CD14-positive monocyte (primary cell): Measurements from ENCODE around the gene CFD. TPM values are rescaled to one million over a fixed set of nuclear protein-coding genes. Genes with fewer than 3 reads are reported as not detected.

Experiments used
- DNase-seq, 3 donors: peaks; one replicate each; pipeline ENCODE4 v3.0.0-alpha.2; 2011 to 2022
- H2AFZ ChIP-seq: 2 replicates; pipeline ENCODE4 v1.6.0; 2012; ENCODE audit warnings: mild to moderate bottlenecking, low read depth, low read length, inconsistent platforms; ENCODE audit not compliant: insufficient read depth, poor library complexity, severe bottlenecking
- H3K27ac ChIP-seq, 2 donors: 1 replicate in 1 of 2; 2 replicates in 1 of 2; pipeline ENCODE4 v1.5.1; 2012 to 2013; ENCODE audit warnings: low read length in 2 of 2, control low read depth in 1 of 2, inconsistent platforms in 1 of 2, low read depth in 1 of 2, mild to moderate bottlenecking in 1 of 2
- H3K27me3 ChIP-seq, 2 donors: one replicate each; pipeline versions ENCODE4 v1.6.0 to v1.6.1; 2011 to 2013; ENCODE audit warnings: low read length in 2 of 2; ENCODE audit not compliant: control insufficient read depth in 2 of 2, insufficient read depth in 2 of 2
- H3K36me3 ChIP-seq, 2 donors: replicated peaks in 1 of 2; 1 replicate in 1 of 2; 2 replicates in 1 of 2; pipeline versions ENCODE4 v1.5.1 to v1.6.1; 2012 to 2013; ENCODE audit warnings: low read length in 2 of 2, control low read depth in 1 of 2, inconsistent platforms in 1 of 2, mild to moderate bottlenecking in 1 of 2; ENCODE audit not compliant: insufficient read depth in 2 of 2, control insufficient read depth in 1 of 2
- H3K4me1 ChIP-seq, 2 donors: 1 replicate in 1 of 2; 2 replicates in 1 of 2; pipeline versions ENCODE4 v1.5.1 to v1.6.1; 2012 to 2013; ENCODE audit warnings: low read length in 2 of 2, control low read depth in 1 of 2, inconsistent platforms in 1 of 2, mild to moderate bottlenecking in 1 of 2, moderate library complexity in 1 of 2; ENCODE audit not compliant: insufficient read depth in 2 of 2, control insufficient read depth in 1 of 2
- H3K4me2 ChIP-seq: replicated peaks from 2 replicates; pipeline ENCODE3; 2012; ENCODE audit warnings: low read length, moderate library complexity, mild to moderate bottlenecking; ENCODE audit not compliant: poor library complexity, severe bottlenecking; ENCODE audit errors: extremely low read depth
- H3K4me3 ChIP-seq, 3 experiments: fragments of 200-600 bp in 1 of 3; sonication (generic) in 1 of 3; replicated peaks in 1 of 3; 1 replicate in 2 of 3; 2 replicates in 1 of 3; pipeline ENCODE4 v1.5.1; 2011 to 2013; ENCODE audit warnings: low read length in 3 of 3, mild to moderate bottlenecking in 3 of 3, control low read depth in 2 of 3, low read depth in 2 of 3, inconsistent platforms in 1 of 3, moderate library complexity in 1 of 3
- H3K79me2 ChIP-seq: 2 replicates; pipeline ENCODE4 v1.6.0; 2012; ENCODE audit warnings: mild to moderate bottlenecking, control low read depth, inconsistent platforms, low read length, moderate library complexity; ENCODE audit not compliant: insufficient read depth
- H3K9ac ChIP-seq: 2 replicates; pipeline ENCODE4 v1.6.0; 2017; ENCODE audit warnings: low read length, mild to moderate bottlenecking; ENCODE audit not compliant: insufficient read depth, poor library complexity, severe bottlenecking
- H3K9me3 ChIP-seq, 2 donors: replicated peaks in 1 of 2; 1 replicate in 1 of 2; 2 replicates in 1 of 2; pipeline versions ENCODE4 v1.5.1 to v1.6.1; 2012 to 2013; ENCODE audit warnings: low read length in 2 of 2, control low read depth in 1 of 2; ENCODE audit not compliant: control insufficient read depth in 1 of 2, insufficient read depth in 1 of 2
- H4K20me1 ChIP-seq: 2 replicates; pipeline ENCODE4 v1.6.0; 2012; ENCODE audit warnings: mild to moderate bottlenecking, low read length, control low read depth, moderate library complexity; ENCODE audit not compliant: insufficient read depth
- H3K27ac Mint-ChIP-seq, 7 donors: one replicate each; pipeline ENCODE4 v1.8.0; 2020; ENCODE audit warnings: mild to moderate bottlenecking in 7 of 7, mixed read lengths in 7 of 7, moderate library complexity in 6 of 7, inconsistent platforms in 2 of 7
- H3K27me3 Mint-ChIP-seq, 3 donors: one replicate each; pipeline ENCODE4 v1.8.0; 2021 to 2022; ENCODE audit warnings: low read depth in 3 of 3, mild to moderate bottlenecking in 3 of 3, mixed read lengths in 3 of 3, moderate library complexity in 3 of 3, inconsistent platforms in 1 of 3
- H3K36me3 Mint-ChIP-seq, 2 donors: one replicate each; pipeline ENCODE4 v1.8.0; 2020; ENCODE audit warnings: mixed read lengths in 2 of 2, inconsistent platforms in 1 of 2, mild to moderate bottlenecking in 1 of 2
- H3K4me1 Mint-ChIP-seq: one replicate; pipeline ENCODE4 v1.8.0; 2020; ENCODE audit warnings: mild to moderate bottlenecking, mixed read lengths
- H3K4me3 Mint-ChIP-seq, 2 donors: one replicate each; pipeline ENCODE4 v1.8.0; 2020; ENCODE audit warnings: mild to moderate bottlenecking in 2 of 2, mixed read lengths in 2 of 2, moderate library complexity in 1 of 2
- H3K9me3 Mint-ChIP-seq, 7 donors: one replicate each; pipeline ENCODE4 v1.8.0; 2020 to 2022; ENCODE audit warnings: mixed read lengths in 7 of 7, mild to moderate bottlenecking in 6 of 7, moderate library complexity in 6 of 7, inconsistent platforms in 2 of 7
- CTCF ChIP-seq: fragments of 200-600 bp; IDR thresholded peaks from one replicate; pipeline ENCODE4 v1.8.0; 2022; ENCODE audit warnings: antibody characterized with exemption, mild to moderate bottlenecking
- WGBS: methylation state at CpG from one replicate; pipeline ENCODE4 v1.1.5; 2013; ENCODE audit warnings: missing lambda C conversion rate; ENCODE audit not compliant: insufficient coverage; 5-methylcytosine and 5-hydroxymethylcytosine counted together
- intact Hi-C, 2 donors: fragments of 100-400 bp; cut with micrococcal nuclease; formaldehyde crosslinking; loops; one replicate each; pipeline versions ENCODE4 v1.15.0 to v1.15.1; 2023
- polyA plus RNA-seq, 3 donors: library from polyadenylated mRNA; depleted of rRNA in 1 of 3; unstranded in 2 of 3; stranded (reverse) in 1 of 3; fragments of 300-500 nt in 2 of 3; fragments of >200 nt in 1 of 3; fragmentation: Illumina TruSeq in 2 of 3; gene quantifications; 1 replicate in 2 of 3; 2 replicates in 1 of 3; pipeline ENCODE4 v1.2.3, GENCODE V29; 2012 to 2021

Gene CFD
- polyA plus RNA-seq, 3 donors: 272 to 862 (median 654) TPM

GRCh38 chr19:866769-867300 is 7.4 kb downstream of the CFD start:
- H3K27me3 ChIP-seq: peaks cover 0 to 11% of the 10 kb centered on the region in 2 donors
- H3K9me3 ChIP-seq: no peaks in the 10 kb centered on the region
- Mint-ChIP-seq H3K4me1 (peaks cover 18% of the 10 kb centered on the region), H3K36me3 (peaks cover 29 to 44% of the 10 kb centered on the region in 2 donors), H3K4me3 (no peak overlapping the region), H3K27me3 (peaks cover 0 to 5% (median 2%) of the 10 kb centered on the region in 3 donors), H3K27ac (no peak overlapping the region), H3K9me3 (peaks cover 0 to 2% (median 0%) of the 10 kb centered on the region in 7 donors)
- no peak overlapping the region for H2AFZ ChIP-seq
- H3K27ac ChIP-seq: no peak overlapping the region
- peaks cover 10 to 18% of the 10 kb centered on the region in 2 donors for H3K36me3 ChIP-seq
- peaks cover 77% of the 10 kb centered on the region for H4K20me1 ChIP-seq
- H3K4me2 ChIP-seq: no peak overlapping the region
- no peak overlapping the region for H3K9ac ChIP-seq
- DNase-seq: no peak
- H3K4me3 ChIP-seq: no peak overlapping the region
- H3K79me2 ChIP-seq: no peaks in the 10 kb centered on the region
- peaks cover 20 to 25% of the 10 kb centered on the region in 2 donors for H3K4me1 ChIP-seq
- intact Hi-C loops: loop anchor here in 1 of 2 donors (10.0 kb wide), 1 partner anchor 378 kb away; the partner anchor contains the start of genes ATP5F1D and MIDN
- TF ChIP-seq CTCF: no peak
- WGBS: 97% methylated on average over 7 of the region's 38 CpGs

- intact Hi-C loops: loop anchor here in 1 of 2 donors (10.0 kb wide), 1 partner anchor 377 kb away; the partner anchor contains the start of genes ATP5F1D and MIDN
These were observed 7.9 kb downstream of the CFD start for GRCh38 chr19:867301-867793.

More at GRCh38 chr19:867301-867793, 7.9 kb downstream of the CFD start:
- no peak for TF ChIP-seq CTCF
- Histone ChIP-seq H3K9ac (no peak overlapping the region), H3K27ac (no peak overlapping the region), H2AFZ (no peak overlapping the region), H3K4me2 (no peak overlapping the region), H3K9me3 (no peaks in the 10 kb centered on the region), H4K20me1 (peaks cover 72% of the 10 kb centered on the region), H3K27me3 (peaks cover 0 to 11% of the 10 kb centered on the region in 2 donors), H3K4me3 (no peak overlapping the region), H3K4me1 (peaks cover 24 to 25% of the 10 kb centered on the region in 2 donors), H3K36me3 (peaks cover 10 to 18% of the 10 kb centered on the region in 2 donors), H3K79me2 (no peaks in the 10 kb centered on the region)
- WGBS: 91% methylated on average over 16 of the region's 16 CpGs
- no peak overlapping the region for H3K4me3 Mint-ChIP-seq
- no peak overlapping the region for H3K27ac Mint-ChIP-seq
- H3K27me3 Mint-ChIP-seq: peaks cover 0 to 5% (median 2%) of the 10 kb centered on the region in 3 donors
- no peak for DNase-seq
- H3K4me1 Mint-ChIP-seq: peaks cover 19% of the 10 kb centered on the region
- peaks cover 29 to 44% of the 10 kb centered on the region in 2 donors for H3K36me3 Mint-ChIP-seq
- H3K9me3 Mint-ChIP-seq: peaks cover 0 to 2% (median 0%) of the 10 kb centered on the region in 7 donors
